NK-92 treated with Interleukin-12 subunit alpha and Interleukin-12 subunit beta, amount 100 ng/mL, for 24 hours (cell line): ENCODE data around the gene GHRL.
"Not testable (repeated sequence)": the region's sequence is repeated elsewhere in the genome, so short reads cannot be mapped to it uniquely, and the experiment has no call there.

ENCODE experiments used
- DNase-seq: peaks from one replicate; lab custom pipeline; 2025; lab: John Stamatoyannopoulos, UW

The GHRL gene

GRCh38 chr3:10299175-10299574 is 6.4 kb upstream of the GHRL start:
- DNase-seq = no peak

DNA sequence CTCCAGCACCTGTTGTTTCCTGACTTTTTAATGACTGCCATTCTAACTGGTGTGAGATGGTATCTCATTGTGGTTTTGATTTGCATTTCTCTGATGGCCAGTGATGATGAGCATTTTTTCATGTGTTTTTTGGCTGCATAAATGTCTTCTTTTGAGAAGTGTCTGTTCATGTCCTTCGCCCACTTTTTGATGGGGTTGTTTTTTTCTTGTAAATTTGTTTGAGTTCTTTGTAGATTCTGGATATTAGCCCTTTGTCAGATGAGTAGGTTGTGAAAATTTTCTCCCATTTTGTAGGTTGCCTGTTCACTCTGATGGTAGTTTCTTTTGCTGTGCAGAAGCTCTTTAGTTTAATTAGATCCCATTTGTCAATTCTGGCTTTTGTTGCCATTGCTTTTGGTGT is 5.3 kb upstream of the GHRL start:
- DNase-seq = not testable (repeated sequence)

- DNase-seq = no peak
Measured at GRCh38 chr3:10294030-10294586, 1.4 kb upstream of the GHRL start.

- DNase-seq = no peak
Measured at GRCh38 chr3:10291641-10292040, 1.1 kb downstream of the GHRL start.

DNA sequence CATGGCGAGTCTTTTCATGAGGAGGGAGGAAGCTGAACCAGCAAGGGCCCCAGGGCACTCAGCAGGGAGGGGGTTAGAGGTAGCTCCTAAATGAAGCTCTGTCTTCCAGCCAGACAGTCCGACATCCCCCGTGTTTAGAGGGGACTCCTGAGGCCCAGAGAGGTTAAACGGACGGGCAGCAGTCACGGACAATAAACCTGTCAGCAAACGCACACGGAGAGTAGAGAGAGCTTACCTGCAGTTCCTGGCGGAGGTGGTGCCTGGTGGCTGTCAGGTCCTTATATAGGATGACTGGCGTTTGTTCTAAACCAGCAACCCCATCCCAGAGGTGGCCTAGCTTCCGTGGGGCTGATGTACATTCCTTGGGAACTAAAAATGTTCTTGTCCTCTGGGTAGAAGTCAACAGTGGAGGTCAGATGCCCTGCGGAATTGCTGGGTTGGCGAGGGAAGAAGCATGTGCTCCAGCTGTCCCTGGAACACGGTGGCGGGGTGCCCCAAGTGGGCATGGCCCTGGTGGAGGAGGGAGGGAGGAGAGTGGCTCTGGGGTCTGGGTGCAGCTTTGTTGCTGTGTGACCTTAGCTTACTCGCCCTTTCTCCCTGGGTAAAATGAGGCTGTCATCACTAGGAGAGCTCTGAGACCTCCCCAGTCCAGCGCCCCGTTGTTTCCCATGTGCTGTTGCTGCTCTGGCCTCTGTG is 2.1 kb downstream of the GHRL start:
- DNase-seq = no peak

- DNase-seq = no peak
Measured at GRCh38 chr3:10289787-10290355, 2.9 kb downstream of the GHRL start.

- no peak for DNase-seq
Measured at GRCh38 chr3:10289077-10289476, 3.7 kb downstream of the GHRL start.

DNA sequence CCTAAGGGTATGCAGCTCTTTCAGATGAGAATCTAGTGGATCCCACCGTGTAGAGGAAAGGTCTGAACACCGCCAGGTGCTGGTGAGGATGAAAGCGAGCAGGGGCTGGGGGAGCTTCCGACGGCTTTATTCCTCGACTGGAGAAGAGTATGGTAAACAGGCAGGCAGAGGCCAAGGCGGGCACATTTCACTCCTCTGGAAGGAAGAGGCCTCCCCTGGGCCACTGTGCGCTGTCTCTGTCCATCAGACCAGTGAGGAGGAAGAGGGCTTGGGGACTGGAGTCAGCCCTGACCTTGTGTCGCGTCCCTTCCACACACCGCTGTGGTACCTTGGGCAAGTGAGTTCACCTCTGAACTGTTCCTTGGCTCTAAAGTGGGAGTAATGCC is 4.2 kb downstream of the GHRL start:
- DNase-seq = no peak

- no peak for DNase-seq
Measured at GRCh38 chr3:10287936-10288574, 4.7 kb downstream of the GHRL start.

DNA sequence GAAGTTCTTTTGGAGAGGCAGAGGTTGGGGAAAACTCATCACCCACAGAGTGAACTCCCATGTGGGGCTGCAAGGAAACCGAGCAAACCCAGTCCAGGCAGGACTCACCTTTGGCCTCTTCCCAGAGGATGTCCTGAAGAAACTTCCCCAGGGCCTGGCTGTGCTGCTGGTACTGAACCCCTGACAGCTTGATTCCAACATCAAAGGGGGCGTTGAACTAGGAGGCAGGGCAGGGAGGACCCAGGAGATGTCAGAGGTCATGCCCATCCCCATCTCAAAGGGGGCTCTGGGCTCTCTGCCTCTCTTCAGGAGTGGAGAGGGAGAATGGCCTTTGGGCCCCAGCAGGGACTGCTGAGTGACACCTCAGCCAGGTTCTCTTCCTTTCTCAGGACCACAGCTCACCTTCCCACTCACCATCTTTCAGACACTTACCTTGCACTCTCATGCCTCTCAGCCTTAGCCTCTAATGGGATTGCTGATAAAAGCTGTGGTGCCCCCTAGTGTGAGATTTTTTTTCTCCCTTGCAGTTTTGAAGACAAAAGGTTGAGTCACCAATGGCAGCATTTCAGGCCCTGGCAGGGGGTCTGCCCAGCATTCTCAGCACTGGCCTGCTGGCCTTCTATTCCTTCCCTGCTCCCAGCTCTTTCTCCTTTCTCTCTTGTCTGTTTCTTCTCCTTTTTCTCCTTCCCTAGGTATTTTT is 6.0 kb downstream of the GHRL start:
- peak; percentile 9 for DNase-seq

DNA sequence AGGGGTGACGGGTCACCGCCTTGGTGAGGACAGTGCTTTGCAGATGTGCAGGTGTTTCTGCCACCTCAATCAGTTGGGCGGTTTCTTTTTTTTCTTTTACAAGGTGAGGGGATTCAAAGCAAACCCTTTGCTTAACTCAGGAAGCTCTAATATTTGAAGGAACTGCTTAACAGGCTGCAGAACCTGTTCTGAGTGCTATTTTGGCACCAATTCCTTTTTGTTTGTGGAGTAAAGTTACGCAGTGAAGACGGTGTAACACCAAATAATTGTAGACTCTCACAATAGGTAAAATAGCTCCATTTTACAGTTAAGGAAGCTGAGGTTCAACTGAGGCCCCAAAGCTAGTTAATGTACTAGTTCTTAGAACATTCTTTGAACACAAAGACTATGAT is 6.6 kb downstream of the GHRL start:
- no peak for DNase-seq

GRCh38 chr3:10285272-10286132 is 7.2 kb downstream of the GHRL start:
- no peak for DNase-seq

GRCh38 chr3:10284496-10284895 is 8.3 kb downstream of the GHRL start:
- DNase-seq = no peak

DNA sequence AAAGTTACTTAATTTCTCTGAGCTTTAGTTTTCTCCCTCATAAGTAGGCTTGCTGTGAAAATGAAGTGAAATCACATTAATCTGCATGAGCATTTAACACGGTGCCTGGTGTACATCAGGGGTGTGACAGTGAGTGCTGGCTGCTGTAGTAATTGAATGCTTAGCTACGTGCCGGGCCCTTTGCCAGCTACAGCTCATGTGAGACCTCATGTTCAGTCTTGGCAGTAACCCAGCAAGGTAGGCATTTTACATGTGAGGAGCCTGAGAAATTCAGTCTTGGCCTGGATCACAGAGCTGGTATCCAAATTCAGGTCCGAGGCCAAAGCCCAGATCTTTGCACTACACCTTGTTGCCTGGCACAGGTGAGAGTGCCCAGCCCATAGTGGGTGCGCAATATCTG is 9.1 kb downstream of the GHRL start:
- no peak for DNase-seq

- no peak for DNase-seq
Measured at GRCh38 chr3:10281951-10282350, 10.8 kb downstream of the GHRL start.

GRCh38 chr3:10280571-10280970 is 12.2 kb downstream of the GHRL start:
- DNase-seq = no peak

DNA sequence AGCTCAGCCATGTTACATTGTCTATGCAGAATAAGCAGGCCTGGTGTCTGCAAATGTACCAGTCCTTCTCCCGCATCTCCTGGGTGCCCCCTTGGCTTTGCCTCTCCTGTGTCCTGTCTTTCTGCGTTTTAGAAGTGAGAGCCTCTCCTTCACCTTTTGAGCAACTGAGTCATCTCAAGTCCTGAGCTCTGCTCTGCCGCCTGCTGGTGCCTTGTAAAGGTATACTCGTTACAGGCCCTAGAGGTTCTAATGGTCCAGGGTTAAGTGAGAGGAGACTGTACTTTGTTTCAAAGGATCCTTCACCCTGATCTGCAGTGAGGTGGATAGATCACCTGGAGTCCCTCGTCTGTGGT is 12.6 kb downstream of the GHRL start:
- DNase-seq = no peak

- DNase-seq = no peak
Measured at GRCh38 chr3:10279384-10280176, 13.2 kb downstream of the GHRL start.

DNA sequence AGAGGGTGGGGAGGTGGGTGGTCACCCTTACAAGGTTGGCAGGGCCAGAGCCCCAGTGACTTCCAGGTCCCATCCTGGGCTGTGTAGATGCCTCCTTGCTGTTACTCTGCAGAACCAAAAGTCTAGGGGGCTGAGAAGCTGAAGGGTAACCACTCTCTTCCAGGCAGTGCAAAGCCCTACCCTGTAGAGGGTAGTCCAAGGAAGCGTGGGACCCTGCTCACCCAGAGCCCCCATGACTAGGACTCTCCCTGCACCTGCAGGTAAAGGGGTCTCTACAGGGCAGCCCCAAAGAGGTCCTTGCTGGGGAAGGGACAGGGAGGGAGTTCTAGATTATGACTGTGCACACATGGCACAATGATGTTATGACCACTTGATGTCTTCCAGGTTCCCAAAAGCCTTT is 14.2 kb downstream of the GHRL start:
- no peak for DNase-seq

DNA sequence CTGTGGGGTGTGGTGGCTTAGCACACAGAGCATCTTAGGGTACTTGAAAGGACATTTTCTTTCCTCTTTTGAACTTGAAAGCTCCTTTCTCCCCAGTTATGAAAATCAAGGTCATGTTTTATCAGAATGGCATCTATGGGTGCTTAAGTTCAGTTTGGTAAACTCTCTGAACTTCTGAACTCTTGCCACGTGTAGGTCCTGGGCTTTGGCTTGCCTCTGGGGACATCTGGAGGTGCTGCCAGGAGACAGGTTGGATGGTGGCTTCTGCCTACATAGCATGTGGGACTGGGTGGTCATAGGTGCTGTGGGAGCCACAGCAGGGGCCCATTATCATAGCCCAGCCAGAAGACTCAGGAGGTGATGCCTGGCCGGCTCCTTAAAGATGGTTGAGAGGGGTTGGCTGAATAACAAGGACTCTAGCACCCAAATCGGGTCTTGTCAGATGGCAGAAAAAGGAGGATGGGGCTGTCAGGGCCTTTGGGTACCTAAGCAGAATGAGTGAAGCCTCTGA is 15.6 kb downstream of the GHRL start:
- DNase-seq = no peak

DNA sequence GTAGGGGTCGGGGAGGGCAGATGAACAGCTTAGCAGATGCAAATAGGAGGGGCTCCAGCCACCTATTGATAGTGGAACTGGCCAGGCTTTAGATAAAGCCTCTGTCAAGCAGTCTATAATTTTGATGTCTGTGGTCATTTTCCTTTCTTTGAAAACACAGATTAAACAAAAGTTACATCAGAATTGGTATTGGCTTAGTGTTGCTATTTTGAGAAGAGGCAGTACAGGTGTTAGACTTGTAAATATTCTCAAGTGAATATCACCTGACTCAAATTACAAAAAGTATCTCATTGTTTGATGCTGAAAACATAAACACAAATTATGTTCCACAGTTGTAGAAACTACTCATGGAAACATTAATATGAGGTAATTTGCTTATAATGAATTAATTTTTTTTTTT is 18.1 kb downstream of the GHRL start:
- no peak for DNase-seq
